GM23338 (cell line): ENCODE measurements around the gene PHTF1.

Source experiments
- EZH2phosphoT487 ChIP-seq: fragments of 200-600 bp; sonication (generic); IDR thresholded peaks from one replicate; pipeline ENCODE4 v1.8.1; 2018; ENCODE audit warnings: antibody characterized with exemption; ENCODE audit not compliant: unreplicated experiment
- ZNF462 ChIP-seq: fragments of 250-450 bp; sonication (Bioruptor Pico); IDR thresholded peaks from 2 replicates; pipeline ENCODE4 v1.5.0; 2020; ENCODE audit warnings: mild to moderate bottlenecking, moderate library complexity
- TF ChIP-seq, protein P1 (sequence below), 2 experiments: fragments of 200-600 bp in 1 of 2; sonication (generic) in 1 of 2; conservative IDR thresholded peaks; 2 replicates each; pipeline versions ENCODE4 v1.5.1 to v1.6.1; 2016 to 2017; ENCODE audit warnings: antibody characterized with exemption in 2 of 2, low read depth in 2 of 2, mild to moderate bottlenecking in 2 of 2, moderate library complexity in 1 of 2

- TF ChIP-seq, protein P1, sequence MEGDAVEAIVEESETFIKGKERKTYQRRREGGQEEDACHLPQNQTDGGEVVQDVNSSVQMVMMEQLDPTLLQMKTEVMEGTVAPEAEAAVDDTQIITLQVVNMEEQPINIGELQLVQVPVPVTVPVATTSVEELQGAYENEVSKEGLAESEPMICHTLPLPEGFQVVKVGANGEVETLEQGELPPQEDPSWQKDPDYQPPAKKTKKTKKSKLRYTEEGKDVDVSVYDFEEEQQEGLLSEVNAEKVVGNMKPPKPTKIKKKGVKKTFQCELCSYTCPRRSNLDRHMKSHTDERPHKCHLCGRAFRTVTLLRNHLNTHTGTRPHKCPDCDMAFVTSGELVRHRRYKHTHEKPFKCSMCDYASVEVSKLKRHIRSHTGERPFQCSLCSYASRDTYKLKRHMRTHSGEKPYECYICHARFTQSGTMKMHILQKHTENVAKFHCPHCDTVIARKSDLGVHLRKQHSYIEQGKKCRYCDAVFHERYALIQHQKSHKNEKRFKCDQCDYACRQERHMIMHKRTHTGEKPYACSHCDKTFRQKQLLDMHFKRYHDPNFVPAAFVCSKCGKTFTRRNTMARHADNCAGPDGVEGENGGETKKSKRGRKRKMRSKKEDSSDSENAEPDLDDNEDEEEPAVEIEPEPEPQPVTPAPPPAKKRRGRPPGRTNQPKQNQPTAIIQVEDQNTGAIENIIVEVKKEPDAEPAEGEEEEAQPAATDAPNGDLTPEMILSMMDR (conservative IDR thresholded peaks at IDR 0.05; ENCODE audit: low read depth in 2 of 2): no peak
- TF ChIP-seq ZNF462 (CRISPR knock-in tag) (no peak), EZH2phosphoT487 (no peak)
Measured at GRCh38 chr1:113749402-113749801, 9.9 kb downstream of the PHTF1 start.
